Kidney epithelial cell (primary cell): ENCODE results near the gene HLA-C. TPM values are rescaled to one million over a fixed set of nuclear protein-coding genes. Genes with fewer than 3 reads are reported as not detected.

Experiments
- DNase-seq: peaks from one replicate; pipeline ENCODE4 v3.0.0-alpha.2; 2010; ENCODE audit warnings: low read depth
- H3K27me3 ChIP-seq: 2 replicates; pipeline ENCODE4 v1.6.0; 2011; ENCODE audit warnings: low read length; ENCODE audit not compliant: control insufficient read depth, insufficient read depth
- H3K36me3 ChIP-seq: 2 replicates; pipeline ENCODE4 v1.5.1; 2011; ENCODE audit warnings: low read length; ENCODE audit not compliant: control insufficient read depth, insufficient read depth
- H3K4me3 ChIP-seq: 2 replicates; pipeline ENCODE4 v1.5.1; 2011; ENCODE audit warnings: low read depth, mild to moderate bottlenecking, control low read depth, low read length
- total RNA-seq: library from RNA; depleted of rRNA; stranded (reverse); fragments of >200 nt; gene quantifications from 2 replicates; pipeline ENCODE4 v1.2.3, GENCODE V29; 2015
- TF ChIP-seq, protein P1 (sequence below): IDR thresholded peaks from 2 replicates; pipeline ENCODE4 v1.5.1; 2011; ENCODE audit warnings: mild to moderate bottlenecking, moderate library complexity, low read length, control low read depth, inconsistent platforms; ENCODE audit not compliant: insufficient read depth, poor library complexity, severe bottlenecking

HLA-C gene
- total RNA-seq, 1 donor from 2014 or later, result 696 TPM

DNA sequence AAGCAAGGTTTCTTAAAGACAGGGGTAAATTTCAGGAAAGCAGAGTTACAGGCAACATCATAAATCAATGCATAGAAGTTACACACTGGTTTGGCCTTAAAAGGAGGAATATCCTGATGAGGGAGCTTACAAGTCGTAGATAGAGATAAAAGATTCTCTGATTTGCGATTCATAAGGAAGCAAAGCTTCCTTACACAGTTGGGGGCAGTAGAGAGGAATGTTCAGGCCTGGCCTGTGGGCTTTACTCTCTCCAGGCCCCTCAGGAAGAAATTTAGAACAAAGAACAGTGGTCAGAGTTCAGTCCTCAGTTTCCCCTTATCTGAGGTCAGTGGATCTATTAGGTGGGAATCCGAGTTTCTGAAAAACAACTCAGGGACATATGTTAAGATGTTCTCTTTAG, 19.3 kb downstream of the HLA-C start:
- TF ChIP-seq, protein P1, sequence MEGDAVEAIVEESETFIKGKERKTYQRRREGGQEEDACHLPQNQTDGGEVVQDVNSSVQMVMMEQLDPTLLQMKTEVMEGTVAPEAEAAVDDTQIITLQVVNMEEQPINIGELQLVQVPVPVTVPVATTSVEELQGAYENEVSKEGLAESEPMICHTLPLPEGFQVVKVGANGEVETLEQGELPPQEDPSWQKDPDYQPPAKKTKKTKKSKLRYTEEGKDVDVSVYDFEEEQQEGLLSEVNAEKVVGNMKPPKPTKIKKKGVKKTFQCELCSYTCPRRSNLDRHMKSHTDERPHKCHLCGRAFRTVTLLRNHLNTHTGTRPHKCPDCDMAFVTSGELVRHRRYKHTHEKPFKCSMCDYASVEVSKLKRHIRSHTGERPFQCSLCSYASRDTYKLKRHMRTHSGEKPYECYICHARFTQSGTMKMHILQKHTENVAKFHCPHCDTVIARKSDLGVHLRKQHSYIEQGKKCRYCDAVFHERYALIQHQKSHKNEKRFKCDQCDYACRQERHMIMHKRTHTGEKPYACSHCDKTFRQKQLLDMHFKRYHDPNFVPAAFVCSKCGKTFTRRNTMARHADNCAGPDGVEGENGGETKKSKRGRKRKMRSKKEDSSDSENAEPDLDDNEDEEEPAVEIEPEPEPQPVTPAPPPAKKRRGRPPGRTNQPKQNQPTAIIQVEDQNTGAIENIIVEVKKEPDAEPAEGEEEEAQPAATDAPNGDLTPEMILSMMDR, result peak; percentile 9
- DNase-seq, result no peak
- Histone ChIP-seq H3K36me3 (no peaks in the 10 kb centered on the region), H3K4me3 (no peak overlapping the region), H3K27me3 (no peaks in the 10 kb centered on the region)

DNA sequence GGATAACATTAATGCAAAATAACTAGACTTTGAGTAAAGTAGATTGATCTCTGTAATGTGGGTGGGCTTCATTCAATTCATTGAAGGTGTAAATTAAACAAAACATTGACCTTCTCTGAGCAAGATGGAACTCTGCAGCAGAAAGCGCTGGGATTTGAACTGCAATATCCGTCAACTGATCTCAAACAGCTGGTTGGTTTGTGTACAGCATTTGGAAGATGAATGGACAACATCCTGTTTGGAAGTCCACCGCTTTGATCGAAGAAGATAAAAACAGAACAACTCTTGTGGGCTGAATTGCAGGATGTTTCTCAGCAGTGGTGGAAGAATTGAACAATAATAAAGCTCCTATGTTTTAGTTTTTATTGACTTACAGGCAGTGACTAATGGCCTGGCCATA, 20.6 kb downstream of the HLA-C start:
- no peaks in the 10 kb centered on the region for H3K36me3 ChIP-seq
- TF ChIP-seq, protein P1, result no peak
- H3K4me3 ChIP-seq, result no peak overlapping the region
- no peaks in the 10 kb centered on the region for H3K27me3 ChIP-seq
- no peak for DNase-seq

GRCh38 chr6:31249184-31249583, 22.7 kb downstream of the HLA-C start:
- no peak for DNase-seq
- Histone ChIP-seq H3K4me3 (no peak overlapping the region), H3K27me3 (no peaks in the 10 kb centered on the region), H3K36me3 (no peaks in the 10 kb centered on the region)
- TF ChIP-seq, protein P1, result no peak

GRCh38 chr6:31247813-31248212, 24.1 kb downstream of the HLA-C start:
- no peak for DNase-seq
- Histone ChIP-seq H3K27me3 (no peaks in the 10 kb centered on the region), H3K36me3 (no peaks in the 10 kb centered on the region), H3K4me3 (no peak overlapping the region)
- TF ChIP-seq, protein P1, result no peak

- TF ChIP-seq, protein P1, result no peak
- no peaks in the 10 kb centered on the region for H3K36me3 ChIP-seq
- peak; percentile 92 for DNase-seq
- H3K27me3 ChIP-seq, result no peaks in the 10 kb centered on the region
- no peak overlapping the region for H3K4me3 ChIP-seq
Measured at GRCh38 chr6:31246051-31246521, 25.8 kb downstream of the HLA-C start.

GRCh38 chr6:31243508-31243907, 28.4 kb downstream of the HLA-C start:
- Histone ChIP-seq H3K36me3 (no peaks in the 10 kb centered on the region), H3K4me3 (no peak overlapping the region), H3K27me3 (no peaks in the 10 kb centered on the region)
- TF ChIP-seq, protein P1, result no peak
- DNase-seq, result no peak
